Stimulated activated CD8-positive, alpha-beta memory T cell treated with anti-CD3 and anti-CD28 coated beads, Interleukin-12 subunit alpha, Interleukin-12 subunit beta, amount 100 ng/mL, for 1 hour (primary cell): Measurements from ENCODE around the gene ABCF3.
"Not testable (repeated sequence)": the region's sequence is repeated elsewhere in the genome, so short reads cannot be mapped to it uniquely, and the experiment has no call there.

Source experiments
- DNase-seq: peaks from one replicate; pipeline ENCODE4 v3.0.0-alpha.2; 2020; ENCODE audit warnings: low read depth

The ABCF3 gene

GRCh38 chr3:184186184-184186901 lies at the start of gene ABCF3:
Gene ABCF3 (plus strand): TSS chr3:184186199. CDS start chr3:184186208, 9 bp downstream.
- DNase-seq, result no peak

GRCh38 chr3:184140436-184140835 lies 45.6 kb upstream of the ABCF3 start:
- no peak for DNase-seq

- no peak for DNase-seq
Observed at GRCh38 chr3:184142199-184142598, 43.8 kb upstream of the ABCF3 start.

GRCh38 chr3:184143327-184143726 lies 42.7 kb upstream of the ABCF3 start:
- DNase-seq, result no peak

- no peak for DNase-seq
Observed at GRCh38 chr3:184144505-184144904, 41.5 kb upstream of the ABCF3 start.

GRCh38 chr3:184145111-184145524 lies 40.9 kb upstream of the ABCF3 start:
- no peak for DNase-seq

- no peak for DNase-seq
Observed at GRCh38 chr3:184145751-184146270, 40.2 kb upstream of the ABCF3 start.

GRCh38 chr3:184148076-184148475 lies 37.9 kb upstream of the ABCF3 start:
- no peak for DNase-seq

- DNase-seq, result no peak
Observed at GRCh38 chr3:184149123-184149522, 36.9 kb upstream of the ABCF3 start.

GRCh38 chr3:184149770-184150169 lies 36.2 kb upstream of the ABCF3 start:
- DNase-seq, result not testable (repeated sequence)

GRCh38 chr3:184154885-184155643 lies 30.9 kb upstream of the ABCF3 start, which contains the start of gene DVL3:
Gene DVL3 (plus strand): TSS chr3:184155377. CDS start chr3:184155636, 259 bp downstream.
- peak; percentile 4 for DNase-seq

GRCh38 chr3:184155644-184156521 lies 30.1 kb upstream of the ABCF3 start:
- peak; percentile 18 for DNase-seq

GRCh38 chr3:184156522-184156955 lies 29.5 kb upstream of the ABCF3 start:
- no peak for DNase-seq

GRCh38 chr3:184157206-184157605 lies 28.8 kb upstream of the ABCF3 start:
- DNase-seq, result no peak

- no peak for DNase-seq
Observed at GRCh38 chr3:184158404-184158803, 27.6 kb upstream of the ABCF3 start.

GRCh38 chr3:184160456-184160855 lies 25.5 kb upstream of the ABCF3 start:
- DNase-seq, result no peak

GRCh38 chr3:184162571-184163070 lies 23.4 kb upstream of the ABCF3 start:
- DNase-seq, result not testable (repeated sequence)

- no peak for DNase-seq
Observed at GRCh38 chr3:184164648-184165330, 21.2 kb upstream of the ABCF3 start.

- DNase-seq, result no peak
Observed at GRCh38 chr3:184165543-184165942, 20.5 kb upstream of the ABCF3 start.

- no peak for DNase-seq
Observed at GRCh38 chr3:184166671-184167070, 19.3 kb upstream of the ABCF3 start.

- DNase-seq, result no peak
Observed at GRCh38 chr3:184167786-184168185, 18.2 kb upstream of the ABCF3 start.
